HG03354 (cell line): ENCODE data around the gene NRDC.

Experiments used
- ATAC-seq: cut with Tn5 transposase; IDR thresholded peaks from one replicate; pipeline ENCODE4 v1.9.1; 2021; ENCODE audit warnings: mild to moderate bottlenecking; ENCODE audit not compliant: unreplicated experiment, poor library complexity, severe bottlenecking

Gene NRDC

DNA sequence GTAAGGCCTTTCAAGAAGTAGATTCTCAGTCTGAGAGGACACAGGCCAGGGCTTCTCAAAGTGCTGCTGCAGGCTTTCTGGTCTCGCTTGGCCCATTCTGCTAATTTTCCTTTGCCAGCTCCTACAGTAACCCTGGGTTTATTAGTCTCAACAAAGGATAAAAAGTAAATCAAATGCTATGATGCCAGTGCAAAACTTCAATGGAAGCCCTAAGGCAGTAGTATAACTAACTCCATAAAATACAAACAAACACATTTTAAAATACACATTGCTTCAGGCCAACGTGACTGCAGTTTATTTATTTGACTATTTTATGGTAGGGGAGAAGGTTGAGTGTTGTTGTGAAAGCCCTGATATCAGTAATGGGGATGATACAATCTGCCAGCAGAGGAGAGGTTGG lies 89.6 kb downstream of the NRDC start:
- no peak for ATAC-seq

DNA sequence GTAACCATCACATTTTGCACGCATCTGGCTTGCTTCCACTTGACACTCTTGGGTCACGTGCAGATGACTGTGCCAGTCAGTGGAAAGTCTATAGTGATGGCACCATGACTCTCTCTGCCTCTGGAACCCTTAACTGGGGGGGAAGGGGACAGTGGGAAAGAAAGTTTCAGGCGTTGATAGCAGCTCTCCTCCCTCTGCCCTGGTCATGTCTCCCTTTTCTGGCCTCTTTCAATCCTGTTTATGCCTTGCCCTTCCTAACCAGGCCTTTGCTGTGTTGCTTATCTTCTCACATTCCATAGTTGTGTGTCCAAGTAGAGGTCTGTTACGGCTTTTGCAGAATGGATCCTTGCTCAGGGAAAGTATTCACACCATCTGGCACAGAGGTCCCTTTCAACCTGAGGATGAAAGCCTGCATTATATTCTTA lies 93.5 kb downstream of the NRDC start:
- no peak for ATAC-seq

DNA sequence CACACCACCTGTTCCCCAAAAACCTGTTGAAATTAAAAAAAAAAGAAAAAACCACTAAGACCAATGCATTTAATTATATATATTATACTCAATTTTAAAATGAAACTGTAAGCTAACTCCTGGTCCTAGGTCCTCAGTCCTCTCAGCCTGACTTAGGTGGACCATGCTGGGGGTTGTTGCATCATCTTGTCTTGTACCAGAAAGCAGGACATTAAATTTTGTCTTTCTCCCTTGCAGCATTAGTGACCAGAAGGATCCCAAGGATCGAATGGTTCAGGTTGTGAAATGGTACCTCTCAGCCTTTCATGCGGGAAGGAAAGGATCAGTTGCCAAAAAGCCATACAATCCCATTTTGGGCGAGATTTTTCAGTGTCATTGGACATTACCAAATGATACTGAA lies 97.6 kb downstream of the NRDC start:
- no peak for ATAC-seq

DNA sequence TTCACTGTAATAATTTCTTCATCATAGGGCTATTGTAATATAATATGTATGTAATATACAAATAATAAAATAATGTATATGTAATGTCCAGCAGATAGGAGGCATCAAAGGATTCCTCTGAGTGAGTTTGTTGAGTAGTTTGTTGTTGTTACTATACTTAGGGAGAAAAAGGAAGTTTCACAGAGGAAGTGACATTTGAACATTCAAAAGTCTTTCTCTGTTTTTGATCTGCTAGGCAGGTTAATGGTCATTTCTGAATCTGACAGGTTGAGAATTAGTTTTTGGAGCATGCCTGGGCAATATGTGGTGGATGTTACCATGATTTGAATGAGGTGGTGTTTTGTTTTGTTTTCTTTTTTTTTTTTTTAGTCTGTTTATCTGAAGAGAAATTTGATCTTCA lies 102.1 kb downstream of the NRDC start:
- no peak for ATAC-seq

DNA sequence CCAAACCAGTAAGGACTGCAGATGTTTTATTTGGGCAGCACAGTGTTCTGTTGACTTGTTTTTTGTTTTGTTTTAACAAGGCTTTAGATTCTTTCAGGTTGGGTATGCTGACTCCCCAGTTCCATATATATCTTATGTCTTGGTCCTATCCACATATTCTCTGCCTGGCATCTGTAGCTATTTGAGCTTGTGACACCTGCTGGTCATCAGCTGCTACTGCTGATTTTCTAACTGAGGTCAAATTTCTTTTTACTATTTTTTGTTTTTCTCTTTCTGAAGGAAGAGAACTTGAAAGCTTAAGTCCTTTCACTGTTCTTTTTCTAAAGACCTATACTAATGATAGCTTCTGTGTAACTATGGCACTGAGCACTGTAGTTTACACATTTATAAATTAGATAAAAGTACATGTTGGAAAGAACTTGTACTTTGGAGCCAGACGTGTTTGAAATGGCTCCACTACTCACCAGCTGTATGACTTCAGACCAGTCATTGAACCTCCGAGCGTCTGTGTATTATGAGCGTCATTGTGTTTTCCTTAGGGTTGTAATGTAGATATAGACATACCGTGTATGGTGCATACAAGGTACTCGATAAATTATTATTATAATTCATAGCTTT lies 109.4 kb downstream of the NRDC start:
- peak; percentile 62 for ATAC-seq

DNA sequence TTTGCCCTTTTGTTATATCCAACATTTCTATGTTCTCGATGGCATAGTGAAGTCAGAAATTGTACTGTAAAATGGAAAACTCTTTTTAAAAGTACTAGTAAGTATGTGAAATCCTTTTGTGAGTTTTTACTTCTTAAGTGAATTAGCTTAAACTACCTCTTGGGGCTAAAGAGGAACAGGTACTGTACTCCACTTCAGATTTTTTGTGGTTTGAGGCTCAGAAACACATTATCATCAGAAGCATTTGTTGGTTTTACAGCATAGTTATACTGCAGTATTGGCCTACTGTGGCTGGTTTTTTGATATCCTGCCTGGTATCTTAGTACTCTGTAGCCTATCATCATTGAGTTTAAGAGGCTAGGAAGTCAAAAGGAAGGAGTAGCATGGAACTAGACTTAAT lies 117.2 kb downstream of the NRDC start:
- ATAC-seq: no peak

DNA sequence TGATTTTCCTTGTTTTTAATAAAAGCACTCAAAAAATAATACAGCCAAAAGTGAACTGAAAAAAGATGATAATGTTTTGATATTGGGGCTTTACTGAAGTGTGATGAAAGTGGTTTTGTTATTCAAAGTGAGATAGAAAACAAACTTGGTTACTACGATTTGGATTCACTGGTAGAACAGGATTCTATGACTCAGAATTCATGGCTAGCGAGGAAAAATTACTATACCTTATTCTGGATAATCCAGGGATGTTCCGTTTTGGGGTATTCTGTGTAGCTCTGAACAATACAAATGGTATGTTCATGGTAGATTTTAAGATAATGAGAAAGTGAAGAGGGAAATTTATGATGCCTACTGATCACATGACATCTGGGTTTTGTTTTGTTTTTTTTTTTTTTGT lies 117.7 kb downstream of the NRDC start:
- no peak for ATAC-seq

DNA sequence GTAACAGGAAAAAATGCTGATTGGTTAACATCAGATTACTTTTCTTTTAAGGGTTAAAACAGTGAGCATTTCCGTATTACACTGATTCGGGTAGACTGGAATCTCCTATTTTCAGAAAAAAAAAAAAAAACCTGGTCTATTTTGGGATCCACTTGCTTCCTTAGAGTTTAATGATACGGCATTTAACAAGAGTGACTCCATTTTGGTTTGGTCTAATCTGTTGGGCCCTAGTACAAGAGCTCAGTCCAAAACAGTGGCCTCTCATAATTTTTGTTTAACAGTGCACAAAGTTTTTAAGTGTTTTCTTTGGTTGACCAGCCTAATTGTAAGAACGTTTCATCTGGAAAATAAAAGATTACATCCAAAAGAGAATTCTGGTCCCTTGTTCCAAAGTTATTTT lies 120.2 kb downstream of the NRDC start:
- no peak for ATAC-seq

DNA sequence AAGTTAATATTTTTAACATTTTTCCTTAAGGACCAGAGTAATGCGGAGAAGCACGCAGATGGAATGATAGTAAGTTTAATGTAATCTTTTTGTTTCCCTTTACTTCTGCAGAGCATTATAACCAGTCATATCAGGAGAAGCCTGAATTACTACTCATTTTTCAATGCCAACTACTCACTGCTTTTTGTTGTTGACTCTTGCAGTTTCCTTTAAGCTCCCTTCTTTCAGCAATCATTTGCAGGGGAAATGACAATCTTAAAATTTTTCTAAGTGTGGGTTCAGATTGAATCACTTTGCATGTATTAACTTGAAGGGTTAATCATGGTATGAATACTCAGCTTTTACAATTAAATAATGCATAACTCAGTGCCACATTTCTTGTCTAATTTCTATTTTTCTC lies 122.2 kb downstream of the NRDC start:
- no peak for ATAC-seq

DNA sequence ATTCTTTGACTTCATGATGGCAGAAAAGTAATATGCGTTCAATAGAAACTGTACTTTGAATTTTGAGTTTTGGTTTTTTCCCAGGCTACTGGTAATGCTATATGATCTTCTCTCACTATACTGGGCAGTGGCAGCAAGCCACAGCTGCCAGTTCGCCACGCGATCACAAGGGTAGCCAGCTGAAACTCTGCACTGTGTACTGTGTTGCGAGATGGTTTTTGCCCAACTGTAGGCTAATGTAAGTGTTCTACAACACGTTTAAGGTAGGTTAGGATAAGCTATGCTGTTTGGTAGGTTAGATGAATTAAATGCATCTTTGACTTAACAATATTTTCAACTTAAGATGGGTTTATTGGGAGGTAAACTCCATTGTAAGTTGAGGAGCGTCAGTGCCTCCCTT lies 123.1 kb downstream of the NRDC start:
- no peak for ATAC-seq

DNA sequence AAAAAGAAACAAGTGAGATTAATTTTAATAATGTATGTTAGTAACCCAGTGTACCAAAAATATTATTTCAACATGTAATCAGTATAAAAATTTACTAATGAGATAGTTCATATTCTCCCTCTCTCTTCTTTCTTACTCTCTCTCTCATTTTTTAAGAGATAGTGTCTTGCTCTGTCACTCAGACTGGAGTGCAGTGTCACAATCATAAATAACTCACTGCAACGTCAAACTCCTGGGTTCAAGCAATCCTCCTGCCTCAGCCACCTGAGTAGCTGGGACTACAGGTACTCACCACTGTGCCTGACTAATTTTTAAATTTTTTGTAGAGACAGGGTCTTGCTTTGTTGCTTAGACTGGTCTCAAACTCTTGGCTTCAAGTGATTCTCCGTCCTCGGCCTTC lies 123.9 kb downstream of the NRDC start:
- ATAC-seq: no peak

DNA sequence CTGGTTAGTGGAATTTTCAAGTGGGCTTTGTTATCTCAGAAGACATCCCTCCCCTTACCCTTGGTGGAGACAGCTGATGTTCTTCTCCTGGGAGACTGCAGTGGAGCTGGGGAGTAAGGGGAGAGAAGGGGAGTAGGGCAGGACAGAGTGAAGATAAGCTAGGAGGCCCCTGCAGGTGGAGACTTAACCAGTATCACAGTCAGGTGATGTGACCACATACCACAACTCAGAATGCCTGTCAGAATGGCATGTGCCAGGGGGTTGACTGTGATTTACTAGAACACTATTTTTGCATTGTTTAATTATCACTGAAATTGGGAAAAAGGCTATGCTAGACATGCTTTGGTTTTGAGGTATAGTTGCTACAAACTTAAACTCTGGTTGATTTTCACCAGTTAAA lies 124.6 kb downstream of the NRDC start:
- ATAC-seq: no peak

DNA sequence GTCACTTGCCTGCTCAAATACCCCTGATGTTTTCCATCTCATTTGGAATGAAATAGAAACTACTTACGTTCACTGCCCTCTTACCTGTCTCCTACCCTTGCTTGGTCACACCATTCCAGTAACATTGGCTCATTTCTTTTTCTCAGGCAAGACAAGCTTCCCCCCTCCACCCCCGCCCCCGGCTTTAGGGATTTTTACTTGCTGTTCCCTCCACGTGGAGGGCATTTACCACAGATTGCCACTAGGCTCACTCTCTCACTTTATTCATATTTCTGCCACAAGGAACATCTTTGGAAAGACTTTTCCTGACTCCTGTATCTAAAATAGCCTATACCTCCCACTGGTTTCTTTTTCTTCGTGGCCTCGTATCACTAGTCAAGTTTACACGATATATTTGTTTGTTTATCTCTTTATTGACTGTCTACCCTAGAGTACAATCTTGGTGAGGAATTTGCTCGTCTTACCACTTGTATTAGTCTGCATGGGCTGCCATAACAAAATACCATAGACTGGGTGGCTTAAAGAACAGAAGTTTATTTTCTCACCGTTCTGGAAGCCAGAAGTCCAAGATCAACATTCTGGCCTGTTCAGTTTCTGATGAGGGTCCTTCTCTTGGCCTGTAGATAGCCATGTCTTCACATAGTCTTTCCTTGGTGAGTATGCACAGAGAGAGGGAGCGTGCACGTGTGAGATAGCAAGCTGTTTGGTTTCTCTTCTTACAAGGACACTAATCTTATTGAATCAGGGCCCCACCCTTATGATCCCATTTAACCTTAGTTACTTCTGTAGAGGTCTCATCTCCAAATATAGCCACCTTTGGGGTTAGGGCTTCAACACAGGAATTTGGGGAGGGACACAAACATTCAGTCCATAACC lies 126.2 kb downstream of the NRDC start:
- ATAC-seq: no peak

DNA sequence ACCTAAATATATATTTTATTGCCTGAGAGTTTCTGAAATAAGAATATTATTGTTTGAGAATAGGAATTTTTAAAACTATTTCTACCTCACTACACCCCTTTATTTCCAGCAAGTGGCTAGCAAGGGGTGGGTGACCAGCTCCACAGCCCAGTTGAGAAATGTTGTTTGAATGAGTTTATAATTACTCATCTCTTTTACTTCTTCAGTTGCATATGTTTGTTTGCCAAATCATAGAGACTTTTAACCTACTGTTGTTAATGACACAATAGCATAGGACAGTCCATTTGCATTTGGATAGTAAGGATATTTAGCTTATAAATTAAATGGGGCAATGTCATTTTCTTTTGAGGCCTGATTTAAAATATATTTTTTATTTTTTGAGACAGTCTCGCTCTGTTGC lies 127.8 kb downstream of the NRDC start:
- no peak for ATAC-seq

DNA sequence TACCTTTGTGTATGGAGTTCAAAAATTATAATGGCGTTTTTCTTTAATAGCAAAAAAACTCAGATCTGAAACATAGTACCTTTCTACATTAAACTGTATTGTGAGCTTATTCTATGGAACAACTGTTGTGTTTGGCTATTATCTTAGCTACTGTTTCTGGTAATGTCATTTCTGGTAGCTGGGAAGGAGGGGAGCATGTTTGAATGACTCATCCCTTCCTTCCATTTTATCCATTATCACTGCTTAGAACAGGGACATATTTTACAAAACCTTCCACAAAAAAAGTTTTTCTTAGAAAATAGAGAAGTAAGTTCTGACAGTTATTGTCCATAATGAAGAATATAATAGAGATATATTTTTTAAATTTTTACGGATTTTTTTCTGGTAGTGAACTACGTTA lies 128.3 kb downstream of the NRDC start:
- no peak for ATAC-seq

DNA sequence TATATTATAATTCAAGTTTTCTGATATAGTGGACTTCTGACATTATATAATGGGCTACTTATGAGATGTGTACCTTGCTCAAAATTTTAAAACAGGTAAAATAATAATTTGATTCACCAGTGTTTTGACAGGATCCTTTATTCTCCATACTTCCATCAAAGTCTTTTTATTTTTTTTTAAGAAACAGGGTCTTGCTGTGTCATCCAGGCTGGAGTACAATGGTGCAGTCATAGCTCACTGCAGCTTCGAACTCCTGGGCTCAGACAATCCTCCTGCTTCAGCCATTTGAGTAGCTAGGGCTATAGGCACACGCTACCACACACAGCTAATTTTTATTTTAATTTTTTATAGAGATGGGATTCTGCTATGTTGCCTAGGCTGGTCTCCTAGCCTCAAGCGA lies 129.4 kb downstream of the NRDC start:
- ATAC-seq: no peak

DNA sequence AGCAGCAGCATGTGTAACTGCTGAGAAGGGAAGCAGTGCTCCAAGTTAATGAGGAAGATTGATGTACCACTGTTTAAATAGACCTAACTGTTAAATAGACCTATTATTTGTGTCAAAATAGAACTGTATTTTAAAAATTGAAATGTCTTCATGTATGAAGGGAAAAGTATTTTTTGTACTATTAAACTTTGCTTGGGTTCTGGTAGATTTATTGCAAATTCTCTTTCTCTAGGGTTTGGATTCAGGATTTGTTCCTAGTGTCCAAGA lies 133.3 kb downstream of the NRDC start:
- ATAC-seq: no peak

DNA sequence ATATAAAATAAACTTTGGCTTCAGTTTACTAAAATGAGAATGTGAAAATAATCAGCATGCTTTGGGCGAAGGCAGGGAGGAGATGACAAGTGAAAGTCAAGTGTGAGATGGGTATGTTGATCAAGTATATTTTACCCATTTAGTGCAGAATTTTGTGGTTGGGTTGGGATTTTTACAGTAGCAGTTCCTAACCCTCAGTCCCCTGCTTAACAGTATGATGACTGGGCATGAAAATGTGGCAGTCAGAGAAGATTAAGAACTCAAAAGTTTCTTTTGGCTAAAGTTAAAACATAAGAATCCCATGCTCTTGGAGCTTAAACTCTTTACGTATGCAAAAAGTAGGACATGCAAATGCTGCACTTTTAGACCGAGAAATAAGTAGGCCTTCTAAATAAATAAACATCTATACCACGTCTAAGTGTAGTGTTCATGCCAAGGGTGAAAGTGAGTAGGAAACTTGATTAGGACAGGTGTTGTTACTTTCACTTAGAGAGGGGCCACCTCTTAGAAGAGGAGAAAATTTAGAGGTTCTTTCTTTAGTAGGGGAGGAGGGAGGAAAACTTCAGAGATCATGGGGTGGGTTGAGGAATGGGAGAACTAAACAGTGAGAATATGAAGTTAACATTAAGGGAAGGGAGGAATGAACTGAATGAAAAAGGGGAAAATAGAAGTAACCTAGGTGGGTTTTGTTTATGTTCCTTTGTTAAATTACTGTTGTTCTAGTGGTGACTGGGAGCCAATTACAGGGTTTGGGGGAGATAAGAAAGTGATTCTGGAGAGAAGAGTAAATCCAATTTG lies 133.8 kb downstream of the NRDC start:
- no peak for ATAC-seq

DNA sequence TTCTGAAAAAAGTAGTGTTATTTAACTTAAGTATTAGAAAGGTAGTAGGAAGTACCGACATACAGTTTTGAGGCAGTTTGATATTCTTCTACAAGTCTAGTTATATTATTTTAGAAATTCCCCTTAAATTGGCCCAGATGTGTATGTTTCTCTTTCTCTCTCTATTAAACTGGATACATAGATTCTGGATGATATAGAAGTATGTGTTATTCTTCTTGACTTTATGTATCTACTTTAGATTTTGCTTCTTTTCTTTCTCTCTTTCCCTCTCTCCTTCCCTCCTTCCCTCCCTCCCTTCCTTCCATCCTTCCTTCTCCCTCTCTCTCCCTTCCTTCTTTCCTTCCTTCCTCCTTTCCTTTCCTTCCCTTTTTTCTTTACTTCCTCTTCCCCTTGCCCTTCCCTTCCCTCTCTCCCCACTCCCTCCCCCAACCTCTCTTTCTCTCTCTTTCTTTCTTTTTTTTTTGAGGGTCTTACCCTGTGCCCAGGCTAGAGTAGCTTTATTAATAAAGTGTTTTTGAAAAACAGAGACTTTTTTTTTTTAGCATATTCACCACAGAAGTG lies 137.3 kb downstream of the NRDC start:
- ATAC-seq: no peak

DNA sequence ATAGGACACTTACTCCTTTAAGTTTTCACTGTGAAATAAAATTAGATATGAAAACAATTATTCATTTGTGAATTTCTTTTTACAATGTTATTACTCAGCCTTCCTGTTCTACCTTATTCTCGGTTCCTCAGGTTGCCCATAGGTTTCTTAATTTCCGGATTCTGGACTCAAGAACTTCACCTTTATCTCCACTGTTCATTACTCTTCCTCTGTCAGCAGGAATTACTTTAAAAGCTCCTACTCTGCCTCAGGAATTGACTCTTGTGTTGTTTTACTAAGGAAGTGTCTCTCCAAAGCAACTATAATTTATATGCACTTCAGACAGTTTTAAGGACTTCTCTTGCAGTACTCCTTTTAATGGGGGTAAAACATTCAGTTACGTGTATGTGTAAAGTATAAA lies 137.9 kb downstream of the NRDC start:
- ATAC-seq: peak; percentile 43
